Central memory CD4-positive, alpha-beta T cell (primary cell): Measurements from ENCODE around the gene SNX18.

Experiments used
- DNase-seq: peaks from one replicate; pipeline ENCODE4 v3.0.0; 2022

The SNX18 gene

DNA sequence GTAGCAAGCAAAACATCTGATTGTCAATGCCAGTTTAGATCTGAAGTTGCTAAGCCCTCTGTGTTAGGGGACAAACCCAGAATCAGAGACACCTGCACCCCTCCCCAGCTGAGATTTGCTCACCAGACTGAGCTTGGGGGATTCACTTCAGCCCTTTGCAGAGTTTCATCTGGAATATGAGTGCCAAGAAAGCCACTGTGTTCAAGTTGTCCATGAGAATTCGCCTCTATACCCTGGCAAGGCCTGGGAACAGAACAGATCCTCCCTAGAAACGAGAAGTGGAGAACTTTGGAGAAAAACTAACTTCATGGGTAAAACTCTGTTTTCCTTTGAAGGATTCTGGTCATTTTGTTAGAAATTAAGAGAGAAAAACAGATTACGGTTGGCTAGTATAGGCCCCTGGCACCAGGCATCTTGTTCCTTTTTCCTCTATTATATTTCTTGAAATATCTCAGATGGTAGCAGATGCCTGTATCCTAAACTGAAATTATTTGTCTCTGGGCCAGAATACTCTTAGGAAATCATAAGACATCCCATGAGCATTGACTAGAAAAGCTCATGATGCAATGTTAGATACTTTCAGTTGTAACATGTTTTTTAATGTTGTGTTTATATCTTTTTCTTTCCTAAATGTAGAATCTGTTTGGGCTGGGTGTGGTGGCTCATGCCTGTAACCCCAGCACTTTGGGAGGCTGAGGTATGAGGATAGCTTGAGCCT is 64.4 kb downstream of the SNX18 start:
- DNase-seq: no peak

DNA sequence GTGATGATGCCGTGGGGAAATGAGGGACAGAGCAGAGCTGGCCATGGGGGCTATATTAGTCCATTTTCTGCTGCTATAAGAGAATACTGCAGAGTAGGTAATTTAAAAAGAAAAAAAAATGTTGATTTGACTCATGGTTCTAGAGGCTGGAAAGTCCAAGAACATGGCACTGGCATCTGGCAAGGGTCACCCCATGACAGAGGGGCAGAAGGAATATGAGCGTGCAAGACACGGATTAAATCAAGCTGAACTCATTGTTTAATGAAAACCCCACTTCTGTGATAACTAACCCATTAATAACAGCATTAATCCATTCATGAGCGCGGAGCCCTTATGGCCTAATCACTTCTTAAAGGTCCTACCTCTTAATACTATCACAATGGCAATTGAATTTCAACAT is 68.8 kb downstream of the SNX18 start:
- DNase-seq: no peak

GRCh38 chr5:54589786-54590185 is 72.2 kb downstream of the SNX18 start:
- DNase-seq: no peak

- DNase-seq: no peak
Measured at GRCh38 chr5:54590824-54591223, 73.3 kb downstream of the SNX18 start.

DNA sequence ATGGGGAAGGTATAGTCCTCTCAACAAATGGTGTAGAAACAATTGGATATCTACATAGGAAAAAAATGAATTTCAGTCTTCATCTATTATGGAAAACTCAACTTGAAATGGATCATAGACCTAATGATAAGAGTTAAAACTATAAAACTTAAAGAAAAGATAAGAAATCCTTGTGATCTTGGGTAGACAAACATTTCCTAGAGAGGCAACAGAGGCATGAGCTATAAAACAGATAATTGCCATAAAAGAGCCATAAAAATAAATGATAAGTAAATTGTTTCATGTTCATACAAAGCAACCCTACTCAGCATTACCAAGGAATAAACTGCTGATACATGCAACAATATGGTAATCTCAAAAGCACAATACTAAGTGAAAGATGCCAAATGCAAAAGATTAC is 76.2 kb downstream of the SNX18 start:
- no peak for DNase-seq

DNA sequence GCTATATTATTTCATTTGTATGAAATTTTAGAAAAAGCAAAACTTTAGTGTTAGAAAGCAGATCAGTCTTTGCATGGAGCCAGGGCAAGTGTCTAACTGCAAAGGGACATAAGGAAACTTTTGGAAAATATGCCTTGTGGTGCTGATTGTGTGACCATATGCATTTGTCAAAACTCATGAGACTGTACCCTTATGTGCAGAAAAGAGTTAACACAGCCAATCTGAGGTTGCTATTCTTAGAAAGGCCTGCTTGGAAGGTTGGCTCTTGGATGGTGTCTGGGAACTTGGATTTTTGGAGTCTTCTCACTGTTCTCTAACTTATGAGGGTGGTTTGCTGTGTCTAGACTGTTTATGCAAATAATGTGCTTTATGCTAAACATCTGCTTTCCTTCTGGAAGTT is 76.6 kb downstream of the SNX18 start:
- no peak for DNase-seq

DNA sequence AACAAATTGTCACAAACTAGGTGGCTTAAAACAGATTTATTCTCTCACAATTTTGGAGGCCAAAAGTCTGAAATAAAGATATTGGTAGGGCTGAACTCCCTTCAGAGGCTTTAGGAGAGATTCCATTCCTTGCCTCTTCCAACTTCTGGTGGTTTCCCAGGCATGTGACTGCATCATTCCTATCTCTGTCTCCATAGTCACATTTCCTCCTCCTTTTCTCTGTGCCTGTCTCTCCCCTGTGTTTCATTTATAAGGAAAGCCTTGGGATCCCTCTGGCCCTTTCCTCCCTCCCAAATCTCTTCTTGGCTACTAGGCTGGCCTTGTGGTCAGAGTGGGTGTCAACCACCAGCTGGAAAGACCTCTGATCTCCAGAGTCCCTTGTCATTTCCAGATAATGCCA is 78.2 kb downstream of the SNX18 start:
- no peak for DNase-seq
